CD4-positive, alpha-beta T cell treated with Interleukin-12 subunit alpha and Interleukin-12 subunit beta, for 1 hour (primary cell): ENCODE data around the gene POU2F1.

Source experiments
- DNase-seq: peaks from one replicate; pipeline ENCODE4 v3.0.0-alpha.2; 2020

POU2F1 gene

DNA sequence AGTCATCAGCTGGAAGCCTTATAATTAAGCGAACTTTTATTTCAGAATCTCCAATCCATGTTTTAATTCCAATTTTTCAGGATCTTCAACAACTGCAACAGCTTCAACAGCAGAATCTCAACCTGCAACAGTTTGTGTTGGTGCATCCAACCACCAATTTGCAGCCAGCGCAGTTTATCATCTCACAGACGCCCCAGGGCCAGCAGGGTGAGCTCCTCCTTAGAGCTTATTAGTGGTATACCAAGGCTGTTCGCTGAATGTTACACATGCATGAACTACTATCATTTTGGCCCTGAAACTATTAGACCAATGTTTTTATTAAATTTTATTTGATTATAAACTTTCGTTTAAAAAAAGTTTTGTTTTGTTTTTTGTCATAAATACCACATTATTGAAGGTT is 155.3 kb downstream of the POU2F1 start:
- DNase-seq: no peak

DNA sequence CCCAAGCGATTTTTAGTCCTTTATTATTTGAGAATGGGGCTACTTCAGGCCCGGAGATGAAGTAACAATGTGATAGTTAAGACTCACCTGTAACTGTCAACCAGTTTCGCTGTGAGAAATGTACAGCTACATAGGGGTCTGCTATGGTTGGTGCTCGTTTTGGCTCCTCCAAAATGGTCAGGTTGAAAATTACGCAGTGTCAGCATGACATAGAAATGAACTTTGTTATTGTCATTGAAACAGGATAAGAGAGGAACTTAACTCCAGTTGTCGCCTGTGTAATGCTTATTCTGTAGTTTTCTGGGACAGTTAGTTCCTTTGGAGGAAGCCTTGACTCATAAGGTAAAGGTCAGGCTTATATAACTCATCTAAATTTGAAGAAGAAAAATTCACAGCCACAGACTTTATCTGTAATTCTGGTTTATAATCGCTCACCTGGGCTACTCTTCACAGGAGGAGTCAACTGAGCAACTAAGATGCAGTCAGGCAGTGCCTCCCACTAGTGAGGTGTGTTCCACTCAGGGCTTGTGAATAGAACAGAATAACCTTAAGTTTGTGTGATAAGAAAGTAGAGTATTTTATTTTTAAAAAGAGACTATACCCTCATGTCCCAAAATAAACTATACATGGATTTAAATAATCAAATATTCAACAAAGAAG is 166.7 kb downstream of the POU2F1 start:
- DNase-seq: no peak

DNA sequence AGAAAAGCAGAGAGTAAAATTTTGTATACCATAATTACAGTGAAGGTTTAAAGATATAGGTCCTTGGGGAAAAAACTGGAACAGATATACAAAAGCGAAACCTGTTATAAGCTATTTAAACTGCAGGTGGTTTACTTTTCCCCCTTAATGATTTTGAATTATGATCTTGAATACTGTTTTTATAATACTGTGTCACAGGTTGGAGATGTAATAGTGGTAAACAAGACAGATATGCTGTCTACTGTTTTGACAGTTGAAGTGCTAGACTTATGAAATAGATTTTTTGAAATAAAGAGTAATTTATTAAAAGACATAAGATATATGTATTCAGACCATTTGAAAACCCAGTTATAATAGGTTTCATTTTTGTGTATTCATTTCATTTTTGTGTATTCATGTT is 168.3 kb downstream of the POU2F1 start:
- DNase-seq: no peak

DNA sequence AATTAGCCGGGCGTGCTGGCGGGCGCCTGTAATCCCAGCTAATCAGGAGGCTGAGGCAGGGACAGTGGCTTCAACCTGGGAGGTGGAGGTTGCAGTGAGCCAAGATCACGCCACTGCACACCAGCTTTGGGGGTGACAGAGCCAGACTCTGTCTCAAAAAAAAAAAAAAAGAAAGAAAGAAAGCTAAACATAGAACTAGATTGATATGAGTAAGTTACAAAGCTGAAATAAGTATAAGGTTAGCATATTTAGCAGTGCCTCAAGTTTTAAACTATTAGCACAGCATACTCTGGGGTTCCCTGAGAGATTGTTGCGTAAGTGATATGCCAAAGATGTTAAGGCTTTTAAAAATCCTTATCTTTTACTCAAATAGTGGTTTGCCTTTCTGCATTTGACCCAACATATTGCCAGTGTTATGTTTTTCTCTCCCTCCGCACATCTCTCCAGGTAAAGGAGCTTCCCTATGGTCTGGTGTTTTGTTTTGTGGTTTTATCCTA is 171.6 kb downstream of the POU2F1 start:
- no peak for DNase-seq

DNA sequence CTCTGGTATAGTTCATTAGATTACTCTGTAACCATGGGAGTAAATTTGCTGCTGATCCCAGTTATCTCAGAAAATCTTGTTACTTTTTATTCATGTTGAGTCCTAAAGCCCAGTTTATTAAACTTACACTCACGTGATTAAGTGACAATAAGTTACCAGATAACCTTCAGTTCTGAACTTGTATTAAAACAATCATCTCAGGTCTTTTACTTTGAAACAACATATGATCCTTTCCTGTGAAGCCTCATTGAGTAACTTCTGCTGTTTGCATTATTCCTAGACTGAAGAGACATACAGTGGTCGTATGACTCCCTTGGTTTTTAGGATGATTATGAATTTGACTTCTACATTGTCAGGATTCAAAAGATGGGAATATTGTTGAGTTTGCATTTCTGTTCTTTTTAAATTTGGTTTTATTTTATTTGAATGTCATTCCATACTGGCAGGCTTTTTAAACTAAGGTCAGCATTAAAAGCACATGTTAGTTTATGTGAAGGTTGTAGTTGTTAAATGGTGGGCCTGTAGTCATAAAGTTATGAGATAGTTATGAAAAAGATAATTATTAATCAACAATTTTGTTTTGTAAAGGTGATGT is 179.8 kb downstream of the POU2F1 start:
- no peak for DNase-seq

DNA sequence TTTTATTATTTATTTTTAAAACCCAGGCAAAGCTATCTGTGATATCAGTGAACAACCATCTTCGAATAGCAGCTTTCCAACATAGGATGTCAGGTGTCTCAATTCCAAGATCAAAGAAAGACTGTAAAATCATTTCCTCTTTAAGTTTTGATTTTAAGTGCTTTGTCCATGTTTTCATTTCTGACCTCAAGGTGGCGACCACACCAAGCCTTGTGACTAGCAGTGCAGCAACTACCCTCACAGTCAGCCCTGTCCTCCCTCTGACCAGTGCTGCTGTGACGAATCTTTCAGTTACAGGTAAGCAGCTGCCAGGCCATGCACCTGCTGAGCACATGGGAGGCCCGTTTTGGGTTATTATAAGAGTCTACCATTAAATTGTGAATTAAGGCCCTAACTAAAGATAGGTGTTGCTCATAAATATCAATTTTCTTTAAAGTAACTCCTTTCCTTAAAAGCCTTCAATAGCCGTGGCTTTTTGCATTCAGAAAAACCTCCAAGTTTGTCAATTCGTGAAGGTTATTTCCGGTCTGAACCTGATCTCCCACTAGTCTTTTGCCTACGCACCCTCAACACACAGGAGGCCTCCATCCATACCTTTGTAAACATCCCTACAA is 180.7 kb downstream of the POU2F1 start:
- peak; percentile 64 for DNase-seq

DNA sequence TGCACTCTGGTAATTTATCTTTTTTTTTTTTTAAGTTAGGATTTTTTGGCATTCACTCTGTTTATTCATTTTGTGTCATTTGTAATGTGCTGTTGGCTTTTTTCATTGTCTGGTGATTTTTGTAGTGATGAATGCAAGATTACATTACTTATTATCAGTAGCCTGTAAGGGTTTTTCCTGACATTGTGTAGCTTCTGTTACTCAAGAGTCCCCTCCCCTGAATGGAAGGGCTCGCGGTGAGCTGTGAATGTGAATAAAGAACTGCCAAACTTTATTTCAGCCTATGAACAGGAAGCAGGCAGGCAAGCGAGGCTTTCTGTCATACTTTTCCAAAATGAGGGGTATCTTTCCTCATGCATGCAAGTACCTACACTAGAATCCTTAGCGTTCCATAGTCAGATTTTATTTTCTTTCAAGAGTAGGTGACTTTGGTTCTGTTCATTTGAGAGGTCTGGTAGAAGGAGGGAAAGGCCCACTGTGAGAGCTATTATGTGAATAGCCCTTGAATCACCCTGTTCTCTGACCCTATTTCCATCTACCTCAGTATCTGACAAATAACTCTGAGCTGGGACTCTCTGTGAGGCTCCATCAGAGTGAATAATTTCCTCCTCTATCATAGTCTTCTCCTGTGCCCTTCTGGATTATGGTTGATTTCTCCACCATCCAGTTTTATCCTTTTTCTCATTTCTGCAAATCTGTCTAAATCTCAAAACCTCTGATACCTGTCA is 183.6 kb downstream of the POU2F1 start:
- DNase-seq: no peak

DNA sequence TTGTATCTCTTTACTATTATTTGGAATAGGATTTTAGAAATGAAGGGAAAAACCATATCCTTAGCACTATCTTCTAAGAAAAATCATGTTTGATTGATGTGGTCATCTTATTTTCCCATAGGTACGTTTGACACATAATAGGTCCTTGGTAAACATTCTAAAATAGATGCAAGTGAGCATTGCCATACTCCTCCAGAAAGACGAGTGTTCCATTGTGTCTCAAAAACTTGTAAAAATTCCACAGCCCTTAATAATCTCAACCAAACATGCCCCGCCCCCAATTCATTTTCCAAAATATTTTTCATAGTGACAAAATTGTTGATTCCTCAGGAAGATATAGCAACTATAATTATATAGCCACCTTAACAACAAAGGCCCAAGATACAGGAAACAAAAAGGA is 184.2 kb downstream of the POU2F1 start:
- DNase-seq: no peak

DNA sequence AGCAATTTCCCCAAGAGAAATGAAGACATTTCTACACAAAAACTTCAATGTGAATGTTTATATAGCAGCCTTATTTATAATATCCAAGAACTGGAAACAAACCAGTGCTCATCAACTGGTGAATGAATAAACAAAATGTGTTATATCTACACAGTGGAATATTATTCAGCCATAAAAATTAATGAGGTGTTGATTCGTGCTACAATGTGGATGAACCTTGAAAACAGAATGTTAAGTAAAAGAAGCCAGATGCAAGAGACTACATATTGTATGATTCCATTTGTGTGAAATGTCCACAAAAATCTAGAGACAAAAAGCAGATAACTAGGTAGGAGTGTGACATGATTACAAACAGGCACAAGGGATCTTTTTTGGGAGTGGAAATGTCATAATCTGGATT is 187.7 kb downstream of the POU2F1 start:
- DNase-seq: no peak

DNA sequence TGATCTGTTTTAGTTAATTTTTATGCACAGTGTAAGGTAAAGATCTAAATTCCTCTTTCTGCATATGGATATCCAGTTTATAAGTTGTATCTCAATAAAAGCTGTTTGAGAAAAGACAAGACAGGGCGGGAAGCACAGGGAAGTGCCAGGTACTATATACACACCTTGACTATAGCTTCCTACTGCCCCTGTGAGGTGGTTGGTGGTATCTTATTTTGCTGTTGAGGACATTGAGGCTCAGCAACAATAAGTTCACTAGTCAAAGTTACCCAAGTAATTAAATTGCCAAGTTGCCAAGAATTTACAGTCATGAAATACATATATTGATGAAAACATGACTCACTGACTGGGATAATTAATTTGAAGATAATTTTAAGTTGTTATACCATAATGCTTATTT is 188.5 kb downstream of the POU2F1 start:
- DNase-seq: no peak

DNA sequence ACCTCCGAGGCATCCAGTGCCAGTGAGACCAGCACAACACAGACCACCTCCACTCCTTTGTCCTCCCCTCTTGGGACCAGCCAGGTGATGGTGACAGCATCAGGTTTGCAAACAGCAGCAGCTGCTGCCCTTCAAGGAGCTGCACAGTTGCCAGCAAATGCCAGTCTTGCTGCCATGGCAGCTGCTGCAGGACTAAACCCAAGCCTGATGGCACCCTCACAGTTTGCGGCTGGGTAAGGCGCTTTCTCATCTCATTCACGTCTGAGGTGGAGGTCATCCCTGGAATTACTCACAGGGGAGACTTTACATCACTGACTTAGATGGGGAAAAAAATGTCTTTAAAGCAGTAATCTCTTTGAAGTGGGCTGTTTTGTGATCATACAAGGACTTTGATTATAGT is 191.4 kb downstream of the POU2F1 start:
- no peak for DNase-seq

DNA sequence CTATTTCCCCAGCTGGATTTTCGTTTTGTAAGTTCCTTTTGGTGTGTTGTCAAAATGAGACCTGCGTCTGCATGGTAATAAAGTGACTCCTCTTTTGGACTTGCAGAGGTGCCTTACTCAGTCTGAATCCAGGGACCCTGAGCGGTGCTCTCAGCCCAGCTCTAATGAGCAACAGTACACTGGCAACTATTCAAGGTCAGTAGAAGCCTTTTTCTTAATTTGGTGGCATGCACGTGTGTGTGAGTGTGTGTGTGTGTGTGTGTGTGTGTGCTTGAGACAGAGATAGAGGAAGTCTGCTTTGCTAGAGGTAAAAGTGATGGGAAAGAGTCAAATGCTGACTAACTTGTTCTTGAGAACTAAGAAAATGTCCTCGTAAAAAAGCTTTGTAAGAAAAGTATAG is 192.2 kb downstream of the POU2F1 start:
- no peak for DNase-seq

DNA sequence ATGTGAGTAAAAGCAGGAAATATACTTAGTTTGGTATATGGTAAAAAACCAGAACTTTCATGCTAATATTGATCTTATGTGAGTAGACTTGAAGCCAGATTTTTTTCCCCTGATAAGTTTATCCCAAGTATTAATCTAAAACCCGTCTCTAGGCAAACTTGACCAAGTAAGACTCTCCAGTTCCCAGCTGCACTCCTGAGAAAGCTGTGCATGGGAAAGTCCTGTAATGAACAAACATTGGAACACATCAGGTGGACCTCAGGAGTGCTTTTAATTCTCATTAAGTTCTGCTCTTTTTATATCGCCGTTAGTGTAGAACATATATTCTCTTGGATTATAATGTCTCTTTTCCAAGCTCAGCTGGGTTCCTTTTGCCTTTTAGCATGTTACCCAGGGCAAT is 192.6 kb downstream of the POU2F1 start:
- DNase-seq: no peak

DNA sequence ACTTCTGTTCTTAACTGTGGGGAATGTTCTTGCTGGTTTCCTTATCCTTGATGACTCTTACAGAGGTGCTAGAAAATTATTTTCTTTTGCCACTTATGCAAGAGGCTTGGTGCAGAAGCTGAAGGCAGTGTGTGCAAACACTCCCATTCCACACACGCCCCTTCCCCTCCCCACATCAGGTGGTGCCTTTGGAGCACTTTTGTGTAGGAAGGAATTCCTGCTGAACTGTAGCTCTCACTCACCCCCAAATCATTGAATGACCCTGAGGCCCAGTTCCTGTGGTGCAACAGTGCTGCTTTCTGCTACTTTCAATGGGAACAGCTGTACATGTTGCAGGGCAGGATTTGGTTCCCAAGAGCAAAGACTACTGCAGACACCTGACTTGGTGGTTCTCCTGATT is 195.8 kb downstream of the POU2F1 start:
- no peak for DNase-seq

DNA sequence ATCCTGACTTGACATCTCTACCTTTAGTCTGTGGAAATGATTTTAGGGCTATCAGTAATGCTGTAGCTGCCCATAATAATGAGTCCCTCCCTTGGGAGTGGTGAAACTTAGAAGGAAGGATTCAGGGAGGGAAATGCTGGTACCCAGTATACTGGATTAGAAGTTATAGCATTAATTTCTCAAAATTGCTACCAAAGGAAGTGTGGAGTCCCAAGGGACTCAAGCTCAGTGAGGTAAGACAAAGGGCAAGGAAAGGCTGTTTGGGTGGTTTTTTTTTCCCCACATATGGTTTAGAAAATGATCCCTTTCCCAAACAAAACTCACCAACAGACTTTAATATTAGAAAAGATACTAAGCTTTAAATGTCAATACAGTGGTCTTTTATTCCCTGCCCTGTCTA is 197.7 kb downstream of the POU2F1 start:
- DNase-seq: no peak

DNA sequence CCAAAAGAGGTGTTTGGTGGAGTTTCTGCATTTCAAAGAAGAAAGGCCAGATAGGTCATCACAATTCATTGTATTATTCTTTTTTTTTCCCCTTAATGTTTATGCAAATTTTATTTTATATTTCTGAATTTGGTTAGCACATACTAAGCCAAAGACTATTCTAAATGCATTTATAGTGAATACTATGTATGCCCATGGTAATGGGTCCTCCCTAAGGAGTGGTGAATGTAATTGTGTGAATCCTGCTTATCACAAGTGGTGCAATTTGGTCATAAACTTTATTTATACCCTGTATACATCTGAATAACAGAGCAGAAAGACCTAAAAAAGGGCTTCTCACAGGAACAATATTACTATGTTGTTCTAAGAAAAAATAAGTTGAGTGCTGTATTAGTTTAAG is 198.6 kb downstream of the POU2F1 start:
- no peak for DNase-seq

DNA sequence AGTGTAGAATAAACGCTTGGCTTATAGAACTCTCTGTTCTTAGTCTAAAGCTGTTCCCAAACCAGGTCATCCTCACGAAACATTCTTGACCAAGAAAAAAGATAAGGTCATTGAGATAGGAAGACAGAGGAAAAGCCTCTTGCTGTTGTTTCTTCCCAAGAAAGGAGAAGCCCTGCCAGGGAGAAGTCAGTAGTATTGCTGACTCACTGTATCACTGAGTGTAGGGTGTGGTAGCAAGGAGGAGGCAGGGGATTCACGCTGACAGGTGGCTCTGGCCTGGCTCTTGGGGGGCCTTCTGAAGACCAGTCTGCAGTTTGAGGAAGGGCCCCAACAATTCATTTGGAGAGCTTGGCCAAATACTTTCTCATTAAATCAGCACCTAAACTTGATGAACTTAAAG is 199.8 kb downstream of the POU2F1 start:
- DNase-seq: no peak

DNA sequence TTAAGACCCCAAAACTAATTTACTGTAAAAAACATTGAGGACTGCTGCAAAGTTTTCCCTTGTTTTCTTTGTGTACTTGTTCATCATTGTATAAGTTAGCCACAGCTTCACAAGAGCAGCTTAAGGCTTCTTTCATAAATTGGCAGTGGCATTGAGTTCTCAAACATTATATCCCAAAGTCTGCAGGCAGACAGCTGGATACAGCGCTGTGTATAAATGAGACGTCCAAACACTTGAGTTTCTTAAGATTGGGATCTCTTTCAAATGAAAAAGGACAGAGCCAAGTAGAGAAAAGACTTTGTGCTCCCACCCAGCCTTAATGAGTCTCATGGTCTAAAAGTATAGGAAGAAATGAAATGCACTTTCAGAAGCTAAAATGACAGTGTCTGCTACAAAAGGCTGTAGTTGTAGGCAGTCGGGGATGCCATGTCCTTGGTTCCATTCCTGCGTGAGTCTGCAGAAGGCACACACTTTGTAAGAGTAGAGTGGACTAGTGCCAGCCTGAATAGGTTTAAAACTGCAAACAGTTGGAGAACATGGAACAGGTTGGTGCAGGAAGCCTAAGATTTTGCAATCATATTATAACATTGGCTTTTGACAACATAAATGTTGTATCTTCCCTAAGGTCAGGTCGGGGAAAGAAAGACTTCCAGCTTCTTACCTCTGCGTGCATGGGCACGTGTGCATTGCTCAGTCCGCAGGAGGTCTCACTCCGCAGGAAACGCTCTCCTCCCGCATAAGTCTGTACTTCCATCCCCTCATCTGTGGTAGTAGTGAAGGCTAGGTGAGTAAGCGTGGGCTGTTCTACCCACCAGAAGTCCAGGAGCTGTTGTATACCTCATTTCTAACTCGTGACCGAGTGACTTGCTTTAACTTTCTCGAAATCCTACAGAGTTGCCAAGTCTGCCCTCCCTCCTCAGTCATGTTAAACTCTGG is 203.3 kb downstream of the POU2F1 start:
- DNase-seq: no peak

DNA sequence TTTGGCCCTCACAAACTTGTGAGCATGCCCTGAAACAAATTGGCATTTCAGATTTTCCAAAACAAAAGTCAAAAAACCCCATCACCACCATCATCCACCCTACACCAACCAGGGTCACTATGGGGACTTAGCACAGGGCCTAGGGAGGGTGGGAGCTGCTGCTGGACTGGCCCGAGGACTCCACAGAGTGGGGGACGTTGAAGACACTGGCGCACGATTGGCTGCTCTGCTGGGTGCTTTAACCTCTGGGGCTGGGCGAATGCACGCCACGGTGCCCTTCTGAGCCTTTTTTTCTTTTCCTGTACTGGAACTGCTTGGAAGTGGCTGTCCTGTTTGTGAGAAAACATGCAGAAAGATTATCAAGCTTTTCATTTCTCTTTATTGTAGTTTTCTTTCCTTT is 204.8 kb downstream of the POU2F1 start:
- no peak for DNase-seq

DNA sequence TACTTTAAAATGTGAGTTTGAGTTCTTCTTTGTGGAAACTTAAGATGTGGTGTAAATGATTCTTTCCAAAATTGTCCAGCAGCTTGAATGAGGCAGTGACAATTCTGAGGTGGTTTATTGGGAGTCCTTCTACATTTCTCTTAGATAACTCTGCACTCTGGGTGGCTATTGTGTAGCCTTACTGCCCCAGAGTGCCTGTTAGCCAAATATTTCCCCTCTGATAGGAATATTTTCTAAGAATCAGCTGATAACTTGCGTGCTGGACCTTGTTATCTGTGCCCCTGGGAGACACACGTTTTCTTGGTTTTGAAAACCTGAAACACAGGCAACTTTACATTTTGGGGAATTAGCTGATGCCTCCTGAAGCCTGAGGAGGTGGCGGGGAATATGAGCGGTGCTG is 206.0 kb downstream of the POU2F1 start:
- no peak for DNase-seq

DNA sequence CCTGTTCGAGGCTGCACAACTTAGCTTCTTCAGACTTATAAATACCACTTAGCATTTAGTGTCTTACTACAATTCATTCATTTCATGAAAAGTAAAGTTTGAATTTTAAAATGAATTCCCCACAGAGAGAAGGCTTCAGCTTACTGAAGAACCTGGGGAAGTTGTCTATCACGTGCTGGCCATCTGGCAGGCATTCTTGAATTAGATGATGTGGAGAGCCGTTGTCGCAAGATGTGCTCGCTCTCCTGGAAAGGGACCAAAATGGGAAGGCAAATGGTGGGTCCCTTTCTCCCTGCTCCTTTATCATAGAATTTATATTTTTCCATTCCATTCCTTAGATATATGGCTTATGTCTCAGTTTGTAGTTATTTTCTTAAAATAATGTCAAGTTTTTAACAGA is 207.2 kb downstream of the POU2F1 start:
- DNase-seq: no peak

DNA sequence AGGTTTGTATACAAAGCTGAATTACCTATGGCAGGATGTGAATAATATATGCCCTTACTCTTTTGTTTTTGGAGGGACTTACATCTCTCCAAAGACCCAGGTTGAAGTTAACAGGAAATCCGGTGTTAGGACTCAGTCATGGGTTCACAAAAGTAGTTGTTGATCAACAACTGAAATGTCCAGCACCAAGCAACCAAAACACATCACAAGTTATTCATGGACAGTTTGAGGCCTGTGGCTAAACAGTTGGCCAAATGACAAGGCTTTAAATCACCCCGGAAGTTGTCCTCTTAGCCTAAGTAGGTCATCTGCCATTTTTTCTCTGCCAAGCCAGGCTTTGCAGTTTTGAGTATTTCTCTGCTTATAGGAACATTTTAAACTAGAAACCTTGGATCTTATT is 207.7 kb downstream of the POU2F1 start:
- no peak for DNase-seq

DNA sequence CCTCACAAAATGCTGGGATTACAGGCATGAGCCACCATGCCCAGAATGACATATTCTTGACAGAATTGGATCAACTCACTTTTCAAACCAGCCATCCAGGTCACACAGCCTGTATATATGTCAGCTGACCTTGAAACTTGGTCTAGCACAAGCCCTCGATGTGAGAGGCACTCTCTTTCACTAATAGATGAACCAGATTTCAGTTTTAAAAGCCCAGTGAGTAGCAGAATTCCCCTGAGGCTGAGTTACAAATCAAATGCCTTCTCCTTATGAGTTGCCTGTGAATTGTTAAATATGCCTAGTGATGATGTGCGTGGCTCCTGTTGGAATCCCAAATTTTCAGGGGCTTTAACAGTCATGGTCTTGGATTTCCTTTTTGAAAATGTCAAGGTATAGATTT is 208.9 kb downstream of the POU2F1 start:
- DNase-seq: no peak
